GM19395 (cell line): ENCODE data around the gene DPP10.
"Not testable (repeated sequence)": the region's sequence is repeated elsewhere in the genome, so short reads cannot be mapped to it uniquely, and the experiment has no call there.

ENCODE experiments used
- ATAC-seq: cut with Tn5 transposase; IDR thresholded peaks from one replicate; pipeline ENCODE4 v1.9.1; 2021; ENCODE audit warnings: mild to moderate bottlenecking, moderate library complexity; ENCODE audit not compliant: unreplicated experiment

The DPP10 gene

GRCh38 chr2:114442510-114442909 is at the start of gene DPP10:
TSS of gene DPP10 (plus strand) at chr2:114442641.
- ATAC-seq, result no peak

GRCh38 chr2:114400890-114401289 is 41.6 kb upstream of the DPP10 start:
- no peak for ATAC-seq

- ATAC-seq, result no peak
Measured at GRCh38 chr2:114405247-114406116, 37.0 kb upstream of the DPP10 start.

GRCh38 chr2:114406347-114406746 is 36.1 kb upstream of the DPP10 start:
- no peak for ATAC-seq

GRCh38 chr2:114407353-114407752 is 35.1 kb upstream of the DPP10 start:
- ATAC-seq, result not testable (repeated sequence)

- no peak for ATAC-seq
Measured at GRCh38 chr2:114421781-114422180, 20.7 kb upstream of the DPP10 start.

- no peak for ATAC-seq
Measured at GRCh38 chr2:114424699-114425098, 17.7 kb upstream of the DPP10 start.

GRCh38 chr2:114426756-114427155 is 15.7 kb upstream of the DPP10 start:
- ATAC-seq, result no peak

- ATAC-seq, result no peak
Measured at GRCh38 chr2:114436329-114436728, 6.1 kb upstream of the DPP10 start.

- ATAC-seq, result no peak
Measured at GRCh38 chr2:114446571-114446970, 4.1 kb downstream of the DPP10 start.

GRCh38 chr2:114450639-114451038 is 8.2 kb downstream of the DPP10 start:
- ATAC-seq, result no peak

- ATAC-seq, result no peak
Measured at GRCh38 chr2:114456566-114456965, 14.1 kb downstream of the DPP10 start.

GRCh38 chr2:114457956-114458355 is 15.5 kb downstream of the DPP10 start:
- ATAC-seq, result no peak

GRCh38 chr2:114461116-114461515 is 18.7 kb downstream of the DPP10 start:
- no peak for ATAC-seq

GRCh38 chr2:114464961-114465706 is 22.7 kb downstream of the DPP10 start:
- ATAC-seq, result no peak

GRCh38 chr2:114468343-114468742 is 25.9 kb downstream of the DPP10 start:
- ATAC-seq, result no peak

- ATAC-seq, result no peak
Measured at GRCh38 chr2:114472246-114472645, 29.8 kb downstream of the DPP10 start.

- no peak for ATAC-seq
Measured at GRCh38 chr2:114472726-114473125, 30.3 kb downstream of the DPP10 start.

- ATAC-seq, result no peak
Measured at GRCh38 chr2:114488841-114489530, 46.5 kb downstream of the DPP10 start.

GRCh38 chr2:114495046-114495445 is 52.6 kb downstream of the DPP10 start:
- ATAC-seq, result no peak

- no peak for ATAC-seq
Measured at GRCh38 chr2:114496959-114497358, 54.5 kb downstream of the DPP10 start.
